RWPE1 (cell line): Measurements from ENCODE around the gene POMGNT1.
"Not testable (repeated sequence)": the region's sequence is repeated elsewhere in the genome, so short reads cannot be mapped to it uniquely, and the experiment has no call there.

Source experiments
- CTCF ChIA-PET: fragments of 350-600 bp; sonication (Branson Sonifier 250); formaldehyde crosslinking; extraction: SDS; loops from one replicate; lab custom pipeline; 2021; lab: Yijun Ruan, JAX
- POLR2A ChIA-PET: fragments of 400-600 bp; formaldehyde crosslinking; extraction: SDS; loops from one replicate; lab custom pipeline; 2020; ENCODE audit warnings: antibody characterized with exemption; ENCODE audit not compliant: low non-redundant PET; lab: Yijun Ruan, JAX
- DNase-seq: peaks from one replicate; pipeline ENCODE4 v3.0.0; 2012; ENCODE audit warnings: low spot score
- H3K27ac ChIP-seq: fragments of 450-650 bp; 2 replicates; pipeline ENCODE4 v1.5.1; 2017
- TF ChIP-seq, protein P1 (sequence below): fragments of 450-650 bp; conservative IDR thresholded peaks from 2 replicates; pipeline ENCODE4 v1.5.1; 2017; ENCODE audit warnings: low read depth, mild to moderate bottlenecking

The POMGNT1 gene

DNA sequence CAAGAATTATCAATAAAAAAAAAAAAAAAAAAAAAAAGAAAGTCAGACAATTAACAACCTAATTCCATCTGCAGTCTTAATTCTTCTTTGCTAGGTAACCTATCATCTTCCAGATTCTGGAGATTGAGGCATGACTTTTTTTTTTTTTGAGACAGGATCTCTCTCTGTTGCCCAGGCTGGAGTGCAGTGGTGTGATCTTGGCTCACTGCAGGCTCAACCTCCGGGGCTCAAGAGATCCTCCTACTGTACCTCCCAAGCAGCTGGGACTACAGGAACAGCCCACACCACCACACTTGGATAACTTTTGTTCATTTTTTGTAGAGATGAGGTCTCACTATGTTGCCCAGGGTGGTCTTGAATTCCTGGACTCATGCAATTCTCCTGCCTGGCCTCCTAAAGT, 44.7 kb upstream of the POMGNT1 start:
- DNase-seq: no peak
- no peak overlapping the region for H3K27ac ChIP-seq
- ChIA-PET POLR2A (no interaction called here), CTCF (no interaction called here)
- TF ChIP-seq, protein P1, sequence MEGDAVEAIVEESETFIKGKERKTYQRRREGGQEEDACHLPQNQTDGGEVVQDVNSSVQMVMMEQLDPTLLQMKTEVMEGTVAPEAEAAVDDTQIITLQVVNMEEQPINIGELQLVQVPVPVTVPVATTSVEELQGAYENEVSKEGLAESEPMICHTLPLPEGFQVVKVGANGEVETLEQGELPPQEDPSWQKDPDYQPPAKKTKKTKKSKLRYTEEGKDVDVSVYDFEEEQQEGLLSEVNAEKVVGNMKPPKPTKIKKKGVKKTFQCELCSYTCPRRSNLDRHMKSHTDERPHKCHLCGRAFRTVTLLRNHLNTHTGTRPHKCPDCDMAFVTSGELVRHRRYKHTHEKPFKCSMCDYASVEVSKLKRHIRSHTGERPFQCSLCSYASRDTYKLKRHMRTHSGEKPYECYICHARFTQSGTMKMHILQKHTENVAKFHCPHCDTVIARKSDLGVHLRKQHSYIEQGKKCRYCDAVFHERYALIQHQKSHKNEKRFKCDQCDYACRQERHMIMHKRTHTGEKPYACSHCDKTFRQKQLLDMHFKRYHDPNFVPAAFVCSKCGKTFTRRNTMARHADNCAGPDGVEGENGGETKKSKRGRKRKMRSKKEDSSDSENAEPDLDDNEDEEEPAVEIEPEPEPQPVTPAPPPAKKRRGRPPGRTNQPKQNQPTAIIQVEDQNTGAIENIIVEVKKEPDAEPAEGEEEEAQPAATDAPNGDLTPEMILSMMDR: no peak

DNA sequence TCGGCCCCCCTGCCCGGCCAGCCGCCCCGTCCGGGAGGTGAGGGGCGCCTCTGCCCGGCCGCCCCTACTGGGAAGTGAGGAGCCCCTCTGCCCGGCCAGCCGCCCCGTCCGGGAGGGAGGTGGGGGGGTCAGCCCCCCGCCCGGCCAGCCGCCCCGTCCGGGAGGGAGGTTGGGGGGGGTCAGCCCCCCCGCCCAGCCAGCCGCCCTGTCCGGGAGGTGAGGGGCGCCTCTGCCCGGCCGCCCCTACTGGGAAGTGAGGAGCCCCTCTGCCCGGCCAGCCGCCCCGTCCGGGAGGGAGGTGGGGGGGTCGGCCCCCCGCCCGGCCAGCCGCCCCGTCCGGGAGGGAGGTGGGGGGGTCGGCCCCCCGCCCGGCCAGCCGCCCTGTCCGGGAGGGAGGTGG, 43.5 kb upstream of the POMGNT1 start:
- POLR2A ChIA-PET, DNase-seq, H3K27ac ChIP-seq, CTCF ChIA-PET: not testable (repeated sequence)

DNA sequence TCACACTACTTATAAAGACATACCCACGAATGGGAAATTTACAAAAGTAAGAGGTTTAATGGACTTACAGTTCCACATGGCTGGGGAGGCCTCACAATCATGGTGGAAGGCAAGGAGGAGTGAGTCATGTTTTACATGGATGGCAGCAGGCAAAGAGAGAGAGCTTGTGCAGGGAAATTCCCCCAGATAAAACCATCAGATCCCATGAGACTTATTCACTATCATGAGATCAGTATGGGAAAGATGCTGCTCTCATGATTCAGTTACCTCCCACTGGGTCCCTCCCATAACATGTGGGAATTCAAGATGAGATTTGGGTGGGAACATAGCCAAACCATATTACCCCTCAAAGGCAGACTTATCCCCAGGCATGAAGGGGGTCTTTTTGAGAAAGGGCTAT, 40.6 kb upstream of the POMGNT1 start:
- H3K27ac ChIP-seq, DNase-seq, CTCF ChIA-PET, POLR2A ChIA-PET: not testable (repeated sequence)

DNA sequence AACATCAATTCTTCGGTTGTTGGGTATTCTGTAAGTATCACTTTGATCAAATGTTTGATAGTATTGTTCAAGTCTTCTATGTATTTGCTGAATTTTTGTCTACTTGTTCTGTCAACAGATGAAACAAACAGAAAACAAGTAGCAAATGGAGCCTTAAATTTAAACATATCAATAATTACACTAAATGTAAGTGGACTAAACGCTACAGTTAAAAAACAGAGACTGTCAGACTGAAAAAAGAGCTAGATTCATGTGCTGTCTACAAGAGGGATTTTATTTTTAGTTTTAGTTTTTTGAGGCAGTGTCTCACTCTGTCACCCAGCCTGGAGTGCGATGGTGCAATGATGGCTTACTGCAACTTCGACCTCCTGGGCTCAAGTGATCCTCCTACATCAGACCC, 38.6 kb upstream of the POMGNT1 start:
- DNase-seq: no peak
- H3K27ac ChIP-seq: no peak overlapping the region
- TF ChIP-seq, protein P1: no peak
- ChIA-PET CTCF (no interaction called here), POLR2A (no interaction called here)

DNA sequence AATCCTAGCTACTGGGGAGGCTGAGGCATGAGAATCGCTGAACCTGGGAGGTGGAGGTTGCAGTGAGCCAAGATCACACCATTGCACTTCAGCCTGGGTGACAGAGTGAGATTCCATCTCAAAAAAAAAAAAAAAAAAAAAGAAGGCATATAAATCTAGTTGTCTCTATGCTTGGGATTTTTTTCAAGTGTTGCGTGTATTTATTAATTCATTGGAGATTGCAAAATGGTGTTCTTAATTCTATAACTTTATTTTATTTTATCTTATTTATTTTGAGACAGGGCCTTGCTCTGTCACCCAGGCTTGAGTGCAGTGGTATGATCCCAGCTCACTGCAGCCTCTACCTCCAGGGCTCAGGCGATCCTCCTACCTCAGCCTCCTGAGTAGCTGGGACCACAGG, 33.0 kb upstream of the POMGNT1 start:
- CTCF ChIA-PET: interaction anchor here (0.6 to 2.0 kb wide), 3 partner anchors 8 to 1483 kb away, joined by 3 to 10 read pairs (median 7); no protein-coding TSS in a partner anchor
- DNase-seq, H3K27ac ChIP-seq, POLR2A ChIA-PET: not testable (repeated sequence)

DNA sequence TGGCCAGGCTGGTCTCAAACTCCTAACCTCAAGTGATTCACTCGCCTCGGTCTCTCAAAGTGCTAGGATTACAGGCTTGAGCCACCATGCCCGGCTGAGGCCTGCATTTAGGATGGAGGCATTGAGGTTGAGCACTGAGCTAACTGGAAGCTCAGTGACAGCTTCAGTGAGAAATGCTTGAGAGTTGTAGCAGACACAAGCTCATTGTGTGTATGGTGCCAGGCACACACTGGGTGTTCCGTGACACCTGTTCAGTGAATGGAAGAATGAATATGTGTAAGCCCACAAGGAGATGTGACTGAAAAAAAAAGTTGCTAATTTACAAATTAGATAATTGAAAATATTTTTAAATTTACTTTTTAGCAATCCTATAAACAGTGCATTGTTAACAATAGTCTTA, 26.7 kb upstream of the POMGNT1 start:
- DNase-seq: no peak
- CTCF ChIA-PET: interaction anchor here (0.7 to 2.0 kb wide), 2 partner anchors 21 to 793 kb away, joined by 6 to 13 read pairs; no protein-coding TSS in a partner anchor
- H3K27ac ChIP-seq: no peak overlapping the region
- POLR2A ChIA-PET: no interaction called here
- TF ChIP-seq, protein P1: no peak

DNA sequence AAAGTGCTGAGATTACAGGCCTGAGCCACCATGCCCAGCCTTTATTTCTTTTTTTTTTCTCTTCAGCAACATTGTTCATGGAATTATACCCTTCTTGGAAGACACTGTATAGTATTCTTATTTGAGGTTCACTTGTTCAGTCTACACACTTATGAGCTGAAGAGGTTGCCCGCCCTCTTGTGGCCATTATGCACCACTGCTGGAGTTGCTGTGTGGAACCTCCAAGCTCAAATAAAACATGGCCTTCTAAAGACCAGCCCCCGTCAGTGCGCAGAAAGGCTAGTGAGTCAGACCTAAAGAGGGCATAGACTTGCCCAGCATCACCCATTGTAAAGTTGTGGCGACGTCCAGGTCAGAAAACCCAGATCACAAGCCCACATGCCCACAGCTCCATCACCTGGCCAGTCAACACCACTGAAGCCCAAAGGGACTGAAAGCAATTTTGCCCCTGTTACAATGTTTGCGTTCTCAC, 25.3 kb upstream of the POMGNT1 start:
- peak; percentile 71 for DNase-seq
- POLR2A ChIA-PET: interaction anchor here (0.6 kb wide), 1 partner anchor 16 kb away, joined by 3 read pairs; no protein-coding TSS in a partner anchor
- H3K27ac ChIP-seq: peak overlapping the region; percentile 62
- TF ChIP-seq, protein P1: peak; percentile 98
- CTCF ChIA-PET: interaction anchor here (0.6 to 2.0 kb wide), 28 partner anchors 9 to 537 kb away, joined by 3 to 26 read pairs (median 5); partner anchors contain the start of genes GPBP1L1, POMGNT1 and TSPAN1

DNA sequence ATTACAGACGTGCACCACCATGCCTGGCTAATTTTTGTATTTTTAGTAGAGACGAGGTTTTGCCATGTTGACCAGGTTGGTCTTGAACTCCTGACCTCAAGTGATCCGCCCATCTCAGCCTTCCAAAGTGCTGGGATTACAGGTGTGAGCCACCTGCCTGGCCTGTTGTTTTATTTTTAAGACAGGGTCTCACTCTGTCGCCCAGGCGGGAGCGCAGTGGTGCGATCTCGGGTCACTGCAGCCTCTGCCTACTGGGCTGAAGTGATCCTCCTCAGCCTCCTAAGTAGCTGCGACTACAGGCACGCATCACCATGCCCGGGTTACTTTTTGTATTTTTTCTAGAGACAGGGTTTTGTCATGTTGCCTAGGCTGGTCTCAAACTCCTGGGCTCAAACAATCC, 24.8 kb upstream of the POMGNT1 start:
- POLR2A ChIA-PET: interaction anchor here (1.0 kb wide), 1 partner anchor 28 kb away, joined by 4 read pairs; no protein-coding TSS in a partner anchor
- CTCF ChIA-PET: interaction anchor here (0.6 to 2.0 kb wide), 22 partner anchors 9 to 537 kb away, joined by 3 to 26 read pairs (median 6); partner anchors contain the start of genes GPBP1L1, POMGNT1 and TSPAN1
- not testable (repeated sequence) for DNase-seq
- peak overlapping the region; percentile 62 for H3K27ac ChIP-seq
